Parathyroid adenoma (tissue), 2 donors: ENCODE measurements around the gene NELL2.

Experiments used
- H2AFZ ChIP-seq: fragments of 300-600 bp; sonication (generic); one replicate; pipeline ENCODE4 v1.7.0; 2017; ENCODE audit warnings: antibody characterized with exemption, mild to moderate bottlenecking
- H3K27ac ChIP-seq: fragments of 300-600 bp; sonication (generic); one replicate; pipeline ENCODE4 v1.7.0; 2017
- H3K27me3 ChIP-seq: fragments of 300-600 bp; sonication (generic); one replicate; pipeline ENCODE4 v1.7.0; 2017; ENCODE audit warnings: low read length; ENCODE audit not compliant: control insufficient read depth, insufficient read depth
- H3K36me3 ChIP-seq: fragments of 300-600 bp; sonication (generic); one replicate; pipeline ENCODE4 v1.7.0; 2017; ENCODE audit warnings: low read length; ENCODE audit not compliant: control insufficient read depth, insufficient read depth
- H3K4me1 ChIP-seq: fragments of 300-600 bp; sonication (generic); one replicate; pipeline ENCODE4 v1.7.0; 2017; ENCODE audit warnings: control low read depth
- H3K4me2 ChIP-seq: fragments of 300-600 bp; sonication (generic); one replicate; pipeline ENCODE4 v1.7.0; 2017; ENCODE audit warnings: low read length
- H3K4me3 ChIP-seq: fragments of 300-600 bp; sonication (generic); one replicate; pipeline ENCODE4 v1.7.0; 2017; ENCODE audit warnings: low read depth, low read length
- H3K79me2 ChIP-seq: fragments of 300-600 bp; sonication (generic); one replicate; pipeline ENCODE4 v1.7.0; 2017; ENCODE audit warnings: control low read depth
- H3K9ac ChIP-seq: fragments of 300-600 bp; sonication (generic); one replicate; pipeline ENCODE4 v1.7.0; 2017; ENCODE audit warnings: mild to moderate bottlenecking
- H3K9me3 ChIP-seq: fragments of 300-600 bp; sonication (generic); one replicate; pipeline ENCODE4 v1.7.0; 2017; ENCODE audit warnings: low read length; ENCODE audit not compliant: control insufficient read depth
- TF ChIP-seq, protein P1 (sequence below): fragments of 300-600 bp; sonication (generic); IDR thresholded peaks from one replicate; pipeline ENCODE4 v1.7.0; 2017; ENCODE audit warnings: antibody characterized with exemption, mild to moderate bottlenecking
- donor health status: primary hyperparathyroidism.

Gene NELL2

GRCh38 chr12:44525806-44526654 is 350.1 kb downstream of the NELL2 start:
- H3K9ac ChIP-seq: no peak overlapping the region
- H3K27me3 ChIP-seq: no peaks in the 10 kb centered on the region
- H2AFZ ChIP-seq: no peak overlapping the region
- H3K9me3 ChIP-seq: no peaks in the 10 kb centered on the region
- no peaks in the 10 kb centered on the region for H3K36me3 ChIP-seq
- TF ChIP-seq, protein P1, sequence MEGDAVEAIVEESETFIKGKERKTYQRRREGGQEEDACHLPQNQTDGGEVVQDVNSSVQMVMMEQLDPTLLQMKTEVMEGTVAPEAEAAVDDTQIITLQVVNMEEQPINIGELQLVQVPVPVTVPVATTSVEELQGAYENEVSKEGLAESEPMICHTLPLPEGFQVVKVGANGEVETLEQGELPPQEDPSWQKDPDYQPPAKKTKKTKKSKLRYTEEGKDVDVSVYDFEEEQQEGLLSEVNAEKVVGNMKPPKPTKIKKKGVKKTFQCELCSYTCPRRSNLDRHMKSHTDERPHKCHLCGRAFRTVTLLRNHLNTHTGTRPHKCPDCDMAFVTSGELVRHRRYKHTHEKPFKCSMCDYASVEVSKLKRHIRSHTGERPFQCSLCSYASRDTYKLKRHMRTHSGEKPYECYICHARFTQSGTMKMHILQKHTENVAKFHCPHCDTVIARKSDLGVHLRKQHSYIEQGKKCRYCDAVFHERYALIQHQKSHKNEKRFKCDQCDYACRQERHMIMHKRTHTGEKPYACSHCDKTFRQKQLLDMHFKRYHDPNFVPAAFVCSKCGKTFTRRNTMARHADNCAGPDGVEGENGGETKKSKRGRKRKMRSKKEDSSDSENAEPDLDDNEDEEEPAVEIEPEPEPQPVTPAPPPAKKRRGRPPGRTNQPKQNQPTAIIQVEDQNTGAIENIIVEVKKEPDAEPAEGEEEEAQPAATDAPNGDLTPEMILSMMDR: no peak
- no peak overlapping the region for H3K4me2 ChIP-seq
- H3K4me1 ChIP-seq: no peaks in the 10 kb centered on the region
- no peak overlapping the region for H3K4me3 ChIP-seq
- no peaks in the 10 kb centered on the region for H3K79me2 ChIP-seq
- no peak overlapping the region for H3K27ac ChIP-seq

DNA sequence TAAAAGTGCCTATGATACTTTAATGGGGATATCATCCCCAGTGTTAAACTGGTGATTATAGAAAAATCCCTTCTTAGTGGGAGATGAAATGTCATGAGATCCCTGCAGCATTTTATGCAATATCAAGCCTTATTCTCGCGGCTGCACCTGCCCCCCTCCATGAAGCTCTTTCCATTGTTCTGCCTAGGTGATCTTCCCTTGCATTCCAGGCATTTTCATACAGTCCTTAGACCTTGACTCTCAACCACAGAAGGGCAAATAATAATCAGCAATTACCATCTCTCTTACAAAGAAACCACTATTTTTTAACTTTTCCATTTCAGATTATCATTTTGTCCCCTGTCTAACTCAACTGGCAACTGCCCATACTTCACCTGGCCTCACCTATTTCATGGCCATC is 352.3 kb downstream of the NELL2 start:
- no peak overlapping the region for H3K4me2 ChIP-seq
- no peaks in the 10 kb centered on the region for H3K27me3 ChIP-seq
- H2AFZ ChIP-seq: no peak overlapping the region
- no peaks in the 10 kb centered on the region for H3K4me1 ChIP-seq
- H3K36me3 ChIP-seq: no peaks in the 10 kb centered on the region
- H3K9me3 ChIP-seq: no peaks in the 10 kb centered on the region
- H3K4me3 ChIP-seq: no peak overlapping the region
- TF ChIP-seq, protein P1: no peak
- no peak overlapping the region for H3K9ac ChIP-seq
- H3K79me2 ChIP-seq: no peaks in the 10 kb centered on the region
- H3K27ac ChIP-seq: no peak overlapping the region

DNA sequence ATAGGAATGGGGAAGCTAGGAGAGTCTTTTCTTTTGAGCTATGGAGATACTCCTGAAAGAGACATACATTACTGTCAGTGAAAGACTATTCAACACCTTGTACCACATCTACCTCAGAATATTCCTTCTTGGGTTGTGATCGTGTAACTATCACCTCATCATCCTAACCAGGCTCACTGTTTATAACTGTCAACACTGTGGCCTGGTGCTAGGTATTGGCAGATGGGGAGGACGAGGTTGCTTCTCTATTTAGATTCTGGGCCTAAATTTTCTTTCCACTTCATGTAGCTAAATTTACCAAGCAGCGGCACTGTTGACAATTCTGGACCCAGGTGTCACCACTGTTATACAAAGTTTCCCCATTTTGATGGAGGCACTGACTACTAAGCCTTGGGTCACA is 354.4 kb downstream of the NELL2 start:
- H3K4me2 ChIP-seq: no peak overlapping the region
- H3K79me2 ChIP-seq: no peaks in the 10 kb centered on the region
- no peak overlapping the region for H2AFZ ChIP-seq
- no peaks in the 10 kb centered on the region for H3K36me3 ChIP-seq
- H3K9ac ChIP-seq: no peak overlapping the region
- no peak overlapping the region for H3K4me3 ChIP-seq
- no peaks in the 10 kb centered on the region for H3K9me3 ChIP-seq
- TF ChIP-seq, protein P1: no peak
- H3K27ac ChIP-seq: no peak overlapping the region
- H3K27me3 ChIP-seq: no peaks in the 10 kb centered on the region
- no peaks in the 10 kb centered on the region for H3K4me1 ChIP-seq

DNA sequence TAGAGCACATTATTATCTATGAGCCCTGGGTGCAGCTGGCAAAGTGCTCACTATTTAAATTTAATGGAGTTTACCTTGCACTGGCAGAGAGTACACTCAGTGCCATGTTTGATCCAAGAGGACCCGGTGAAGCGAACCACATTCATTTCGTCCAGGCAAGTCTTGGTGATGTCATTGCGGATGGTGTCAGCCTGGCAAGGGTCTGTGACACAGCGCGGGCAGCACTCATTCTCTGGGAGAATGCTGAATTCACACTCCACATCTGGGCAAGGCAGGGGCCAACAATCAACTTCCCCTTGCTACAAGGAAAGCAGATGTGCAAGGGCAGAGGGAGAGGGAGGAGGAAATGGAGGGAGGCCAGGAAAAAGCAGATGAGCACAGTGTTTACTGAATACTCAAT is 356.2 kb downstream of the NELL2 start:
- Histone ChIP-seq H3K27me3 (no peaks in the 10 kb centered on the region), H3K9ac (no peak overlapping the region), H3K27ac (no peak overlapping the region), H3K9me3 (no peaks in the 10 kb centered on the region), H3K79me2 (no peaks in the 10 kb centered on the region), H3K4me1 (no peaks in the 10 kb centered on the region), H3K36me3 (no peaks in the 10 kb centered on the region), H3K4me3 (no peak overlapping the region), H2AFZ (no peak overlapping the region), H3K4me2 (no peak overlapping the region)
- TF ChIP-seq, protein P1: no peak

DNA sequence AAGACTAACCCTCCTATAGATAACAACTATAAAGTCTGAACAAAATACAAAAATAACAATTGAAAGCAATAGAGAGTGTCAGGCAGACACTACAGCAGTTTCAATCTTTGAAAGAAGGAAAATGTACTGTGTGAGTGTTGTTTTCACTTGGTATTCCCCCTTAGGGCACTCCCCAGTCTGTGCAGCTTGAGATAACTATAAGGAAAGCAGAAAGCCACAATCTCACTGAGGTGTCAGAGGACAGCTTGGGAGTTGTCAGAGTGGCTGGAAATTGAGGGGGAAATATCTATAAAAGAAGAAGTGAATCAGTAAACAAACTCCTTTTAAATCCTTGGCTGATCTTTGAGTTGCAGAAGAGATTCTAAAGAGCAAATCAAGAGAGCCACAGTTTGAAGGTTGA is 364.8 kb downstream of the NELL2 start:
- no peak overlapping the region for H3K27ac ChIP-seq

More for the DNA sequence above, 364.8 kb downstream of the NELL2 start:
- no peak overlapping the region for H3K4me2 ChIP-seq
- no peaks in the 10 kb centered on the region for H3K27me3 ChIP-seq
- H3K79me2 ChIP-seq: no peaks in the 10 kb centered on the region
- no peak overlapping the region for H2AFZ ChIP-seq
- TF ChIP-seq, protein P1: no peak
- H3K9ac ChIP-seq: no peak overlapping the region
- H3K9me3 ChIP-seq: no peaks in the 10 kb centered on the region
- no peaks in the 10 kb centered on the region for H3K4me1 ChIP-seq
- no peaks in the 10 kb centered on the region for H3K36me3 ChIP-seq
- H3K4me3 ChIP-seq: no peak overlapping the region
